ENCODE measurements around the gene ZNF407. TPM values are rescaled to one million over a fixed set of nuclear protein-coding genes. Genes with fewer than 3 reads are reported as not detected.

ZNF407 gene
- total RNA-seq, 1 experiment from 2014 or later = 5.9 TPM

- DNase-seq (ENCODE audit: low read depth) = no peak
Measured at GRCh38 chr18:75010689-75011088, 413.0 kb downstream of the ZNF407 start.

- DNase-seq (ENCODE audit: low read depth) = no peak
Measured at GRCh38 chr18:75016025-75016717, 418.5 kb downstream of the ZNF407 start.

- no peak for DNase-seq (ENCODE audit: low read depth)
Measured at GRCh38 chr18:75023473-75023872, 425.8 kb downstream of the ZNF407 start.

- no peak for DNase-seq (ENCODE audit: low read depth)
Measured at GRCh38 chr18:75024871-75025270, 427.2 kb downstream of the ZNF407 start.

GRCh38 chr18:75025573-75025972 lies 427.9 kb downstream of the ZNF407 start:
- no peak for DNase-seq (ENCODE audit: low read depth)

GRCh38 chr18:75029481-75029880 lies 431.8 kb downstream of the ZNF407 start:
- DNase-seq (ENCODE audit: low read depth) = no peak

- DNase-seq (ENCODE audit: low read depth) = no peak
Measured at GRCh38 chr18:75031717-75032317, 434.1 kb downstream of the ZNF407 start.

- DNase-seq (ENCODE audit: low read depth) = no peak
Measured at GRCh38 chr18:75033516-75033915, 435.8 kb downstream of the ZNF407 start.

- no peak for DNase-seq (ENCODE audit: low read depth)
Measured at GRCh38 chr18:75034937-75035336, 437.3 kb downstream of the ZNF407 start.

GRCh38 chr18:75035928-75036327 lies 438.3 kb downstream of the ZNF407 start:
- no peak for DNase-seq (ENCODE audit: low read depth)

GRCh38 chr18:75036917-75037688 lies 439.4 kb downstream of the ZNF407 start:
- DNase-seq (ENCODE audit: low read depth) = no peak

GRCh38 chr18:75037689-75037955 lies 440.0 kb downstream of the ZNF407 start:
- DNase-seq (ENCODE audit: low read depth) = no peak

GRCh38 chr18:75041586-75041985 lies 443.9 kb downstream of the ZNF407 start:
- DNase-seq (ENCODE audit: low read depth) = no peak

GRCh38 chr18:75043478-75043877 lies 445.8 kb downstream of the ZNF407 start:
- DNase-seq (ENCODE audit: low read depth) = no peak

GRCh38 chr18:75044296-75044695 lies 446.6 kb downstream of the ZNF407 start:
- DNase-seq (ENCODE audit: low read depth) = no peak

GRCh38 chr18:75044791-75045190 lies 447.1 kb downstream of the ZNF407 start:
- no peak for DNase-seq (ENCODE audit: low read depth)

- no peak for DNase-seq (ENCODE audit: low read depth)
Measured at GRCh38 chr18:75045272-75045671, 447.6 kb downstream of the ZNF407 start.

- no peak for DNase-seq (ENCODE audit: low read depth)
Measured at GRCh38 chr18:75047240-75047961, 449.7 kb downstream of the ZNF407 start.

GRCh38 chr18:75048776-75049454 lies 451.2 kb downstream of the ZNF407 start:
- no peak for DNase-seq (ENCODE audit: low read depth)

GRCh38 chr18:75049455-75049789 lies 451.8 kb downstream of the ZNF407 start:
- no peak for DNase-seq (ENCODE audit: low read depth)

- no peak for DNase-seq (ENCODE audit: low read depth)
Measured at GRCh38 chr18:75051757-75052156, 454.1 kb downstream of the ZNF407 start.

GRCh38 chr18:75052475-75052874 lies 454.8 kb downstream of the ZNF407 start:
- DNase-seq (ENCODE audit: low read depth) = no peak

Measured in Daoy (cell line).